ENCODE measurements around the gene ZNF775.
"Not testable (repeated sequence)": the region's sequence is repeated elsewhere in the genome, so short reads cannot be mapped to it uniquely, and the experiment has no call there.

The ZNF775 gene

DNA sequence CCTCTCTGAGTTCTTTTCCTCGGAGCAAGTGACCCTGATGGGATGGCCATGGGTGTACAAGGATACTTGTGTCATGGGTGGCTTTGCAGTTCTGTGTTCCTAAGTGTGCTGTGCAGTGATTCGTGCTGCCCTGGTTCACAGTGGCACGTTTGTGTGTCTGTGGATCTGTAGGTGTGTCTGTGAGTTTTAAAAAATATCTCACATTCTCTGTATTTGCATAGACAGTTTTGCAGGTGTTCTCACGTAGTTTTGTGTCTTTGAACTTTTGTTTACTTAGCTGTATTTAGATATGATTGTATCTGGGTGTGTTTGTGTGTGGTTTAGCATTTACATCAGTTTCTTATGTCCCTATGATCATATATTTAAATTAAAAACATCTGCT lies 3.7 kb downstream of the ZNF775 start:
- Histone ChIP-seq H3K27ac (no peak overlapping the region), H3K4me3 (ENCODE audit: low read depth, low read length) (no peak overlapping the region), H3K36me3 (replicated peaks) (no peaks in the 10 kb centered on the region), H3K27me3 (replicated peaks) (no peaks in the 10 kb centered on the region)
- no peak for DNase-seq
- TF ChIP-seq, protein P1, sequence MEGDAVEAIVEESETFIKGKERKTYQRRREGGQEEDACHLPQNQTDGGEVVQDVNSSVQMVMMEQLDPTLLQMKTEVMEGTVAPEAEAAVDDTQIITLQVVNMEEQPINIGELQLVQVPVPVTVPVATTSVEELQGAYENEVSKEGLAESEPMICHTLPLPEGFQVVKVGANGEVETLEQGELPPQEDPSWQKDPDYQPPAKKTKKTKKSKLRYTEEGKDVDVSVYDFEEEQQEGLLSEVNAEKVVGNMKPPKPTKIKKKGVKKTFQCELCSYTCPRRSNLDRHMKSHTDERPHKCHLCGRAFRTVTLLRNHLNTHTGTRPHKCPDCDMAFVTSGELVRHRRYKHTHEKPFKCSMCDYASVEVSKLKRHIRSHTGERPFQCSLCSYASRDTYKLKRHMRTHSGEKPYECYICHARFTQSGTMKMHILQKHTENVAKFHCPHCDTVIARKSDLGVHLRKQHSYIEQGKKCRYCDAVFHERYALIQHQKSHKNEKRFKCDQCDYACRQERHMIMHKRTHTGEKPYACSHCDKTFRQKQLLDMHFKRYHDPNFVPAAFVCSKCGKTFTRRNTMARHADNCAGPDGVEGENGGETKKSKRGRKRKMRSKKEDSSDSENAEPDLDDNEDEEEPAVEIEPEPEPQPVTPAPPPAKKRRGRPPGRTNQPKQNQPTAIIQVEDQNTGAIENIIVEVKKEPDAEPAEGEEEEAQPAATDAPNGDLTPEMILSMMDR (IDR thresholded peaks at IDR 0.05; ENCODE audit: low read depth, low read length, missing control alignments), result no peak
- in situ Hi-C loops (cut with HindIII; ENCODE audit: low pct_ligation_motif_present, low sequenced_read_pairs), result no loop called here

DNA sequence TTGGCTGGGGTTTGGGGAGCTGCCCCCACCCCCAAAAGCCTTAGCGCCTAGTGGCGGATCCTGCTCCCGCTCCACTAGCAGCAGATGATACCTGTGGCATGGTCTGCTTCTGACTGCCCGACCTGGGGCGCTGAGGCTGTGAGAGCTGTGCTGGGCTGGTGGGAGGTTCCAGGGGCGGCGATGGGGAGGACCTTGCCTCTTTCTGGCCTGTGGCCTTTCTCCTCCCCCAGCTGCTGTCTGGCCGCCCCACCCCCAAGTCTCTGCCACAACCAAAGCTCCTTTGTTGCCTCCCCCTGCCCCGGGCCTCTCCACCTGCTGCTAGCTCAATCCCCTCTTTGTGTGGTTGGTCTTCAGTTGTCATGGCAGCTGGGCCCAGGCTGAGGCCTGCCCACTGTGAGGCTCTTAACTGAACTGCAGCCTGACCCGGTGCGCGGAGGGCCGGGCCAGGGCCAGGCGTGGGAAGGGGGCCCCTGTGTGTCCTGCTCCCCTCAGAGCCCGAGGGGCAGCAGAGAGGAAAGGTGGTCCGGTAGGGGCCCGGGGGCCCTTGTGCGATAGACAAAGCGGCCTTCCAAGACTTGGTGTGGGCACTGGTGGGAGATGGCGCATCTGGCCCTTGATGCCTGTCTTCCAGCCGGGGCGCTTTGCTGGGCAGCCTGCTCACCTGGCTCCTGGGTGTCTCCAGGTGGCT lies 4.7 kb downstream of the ZNF775 start:
- DNase-seq, result no peak
- Histone ChIP-seq H3K27ac (no peak overlapping the region), H3K36me3 (replicated peaks) (no peaks in the 10 kb centered on the region), H3K27me3 (replicated peaks) (no peaks in the 10 kb centered on the region), H3K4me3 (ENCODE audit: low read depth, low read length) (no peak overlapping the region)
- TF ChIP-seq, protein P1 (IDR thresholded peaks at IDR 0.05; ENCODE audit: low read depth, low read length, missing control alignments), result no peak
- in situ Hi-C loops (cut with HindIII; ENCODE audit: low pct_ligation_motif_present, low sequenced_read_pairs), result no loop called here

DNA sequence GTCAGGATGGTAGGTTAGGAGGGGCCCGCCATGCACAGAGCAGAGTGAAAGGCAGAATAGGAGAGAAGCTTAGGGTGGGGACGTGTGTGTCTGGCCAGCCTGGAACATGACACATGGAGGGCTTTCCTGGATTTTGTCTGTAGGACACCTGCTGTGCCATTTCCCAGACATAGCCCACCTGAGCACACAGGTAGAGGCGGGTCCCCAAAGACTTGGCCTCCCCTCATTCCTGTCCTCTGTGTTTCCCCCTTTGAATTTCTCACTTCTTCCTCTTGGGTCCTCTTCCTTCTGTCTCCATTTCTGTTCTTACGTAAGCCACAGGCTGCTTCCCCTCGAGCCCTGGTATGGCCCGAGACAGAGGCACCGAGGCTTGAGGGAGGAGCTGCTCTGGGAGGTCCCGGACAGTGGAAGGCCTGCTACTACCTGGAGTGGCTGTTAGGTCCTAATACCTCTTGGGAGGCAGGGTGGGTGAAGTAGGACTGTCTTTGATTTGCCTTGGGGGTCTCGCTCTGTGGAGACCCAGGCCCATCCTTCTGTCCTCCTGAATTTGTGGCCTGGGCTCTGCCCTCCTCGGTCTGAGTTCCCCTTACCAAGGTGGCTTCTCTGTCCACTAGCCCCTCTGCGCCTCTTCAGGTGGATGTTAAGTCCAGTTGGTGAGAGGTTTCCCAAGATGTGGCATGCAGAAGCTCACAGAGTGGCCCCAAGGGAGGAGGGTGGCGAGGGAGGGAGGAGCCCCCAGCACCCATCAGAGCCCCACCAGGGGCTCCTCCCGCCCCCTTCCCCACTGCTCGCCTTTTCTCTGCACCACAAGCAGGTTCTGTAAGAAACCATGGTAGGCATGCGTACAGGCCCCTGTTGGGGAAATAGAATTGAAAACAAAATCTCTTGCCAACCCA lies 5.5 kb downstream of the ZNF775 start:
- TF ChIP-seq, protein P1 (IDR thresholded peaks at IDR 0.05; ENCODE audit: low read depth, low read length, missing control alignments), result no peak
- Histone ChIP-seq H3K36me3 (replicated peaks) (no peaks in the 10 kb centered on the region), H3K27ac (no peak overlapping the region), H3K27me3 (replicated peaks) (no peaks in the 10 kb centered on the region), H3K4me3 (ENCODE audit: low read depth, low read length) (no peak overlapping the region)
- DNase-seq, result no peak
- in situ Hi-C loops (cut with HindIII; ENCODE audit: low pct_ligation_motif_present, low sequenced_read_pairs), result no loop called here

DNA sequence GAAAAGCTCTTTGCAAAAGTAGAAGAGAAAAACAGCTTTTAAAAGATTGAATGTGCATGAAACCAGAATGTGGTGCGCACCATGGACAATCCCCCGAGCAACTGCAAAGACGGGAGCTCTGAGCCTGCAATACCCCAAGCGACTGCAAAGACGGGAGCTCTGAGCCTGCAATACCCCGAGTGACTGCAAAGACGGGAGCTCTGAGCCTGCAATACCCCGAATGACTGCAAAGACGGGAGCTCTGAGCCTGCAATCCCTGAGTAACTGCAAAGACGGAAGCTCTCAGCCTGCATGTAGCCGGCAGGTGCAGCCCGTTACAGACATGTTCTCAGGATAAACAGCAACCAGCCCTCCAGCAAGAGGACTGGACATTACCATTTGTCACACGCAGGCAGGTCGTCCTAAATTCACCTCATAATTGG lies 6.2 kb downstream of the ZNF775 start:
- TF ChIP-seq, protein P1 (IDR thresholded peaks at IDR 0.05; ENCODE audit: low read depth, low read length, missing control alignments), result no peak
- Histone ChIP-seq H3K4me3 (ENCODE audit: low read depth, low read length) (no peak overlapping the region), H3K27me3 (replicated peaks) (no peaks in the 10 kb centered on the region), H3K36me3 (replicated peaks) (no peaks in the 10 kb centered on the region), H3K27ac (no peak overlapping the region)
- DNase-seq, result no peak
- in situ Hi-C loops (cut with HindIII; ENCODE audit: low pct_ligation_motif_present, low sequenced_read_pairs), result no loop called here

DNA sequence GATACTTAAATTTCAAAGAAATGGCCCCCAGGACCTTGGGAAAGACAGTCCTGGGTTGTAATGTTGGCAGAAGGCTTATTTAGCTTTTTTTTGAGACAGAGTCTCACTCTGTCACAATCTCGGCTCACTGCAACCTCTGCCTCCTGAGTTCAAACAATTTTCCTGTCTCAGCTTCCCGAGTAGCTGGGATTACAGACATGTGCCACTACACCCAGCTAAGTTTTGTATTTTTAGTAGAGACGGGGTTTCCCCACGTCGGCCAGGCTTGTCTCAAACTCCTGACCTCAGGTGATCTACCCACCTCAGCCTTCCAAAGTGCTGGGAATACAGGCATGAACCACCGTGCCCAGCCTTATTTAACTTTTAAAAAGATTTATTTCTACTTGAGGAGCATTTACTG lies 6.8 kb downstream of the ZNF775 start:
- H3K36me3 ChIP-seq (replicated peaks); H3K27me3 ChIP-seq (replicated peaks); H3K4me3 ChIP-seq (ENCODE audit: low read depth, low read length); DNase-seq; in situ Hi-C loops (cut with HindIII; ENCODE audit: low pct_ligation_motif_present, low sequenced_read_pairs); H3K27ac ChIP-seq: not testable (repeated sequence)

DNA sequence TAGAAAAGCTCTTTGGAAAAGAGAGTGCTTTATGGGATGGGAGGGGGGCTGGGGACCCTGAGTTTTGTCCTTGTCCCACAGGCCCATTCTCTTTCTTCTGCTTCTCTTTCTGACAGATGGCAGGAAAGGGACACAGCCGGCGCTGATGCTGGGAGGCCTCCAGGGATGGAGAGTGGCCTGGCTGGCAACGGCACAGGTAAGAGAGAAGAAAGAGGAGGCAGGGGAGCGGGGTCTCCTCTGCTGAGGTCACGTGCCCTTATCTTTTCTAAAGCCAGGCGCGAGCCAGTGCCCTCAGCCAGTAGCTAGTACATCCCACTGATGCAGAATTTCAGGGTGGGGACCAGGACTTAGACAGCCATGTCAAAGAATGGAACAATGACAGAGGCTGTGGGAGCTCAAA lies 9.2 kb downstream of the ZNF775 start:
- no peak overlapping the region for H3K27ac ChIP-seq
- no peaks in the 10 kb centered on the region for H3K36me3 ChIP-seq (replicated peaks)
- TF ChIP-seq, protein P1 (IDR thresholded peaks at IDR 0.05; ENCODE audit: low read depth, low read length, missing control alignments), result no peak
- no peaks in the 10 kb centered on the region for H3K27me3 ChIP-seq (replicated peaks)
- H3K4me3 ChIP-seq (ENCODE audit: low read depth, low read length), result no peak overlapping the region
- in situ Hi-C loops (cut with HindIII; ENCODE audit: low pct_ligation_motif_present, low sequenced_read_pairs), result no loop called here
- no peak for DNase-seq
